Stimulated activated CD4-positive, alpha-beta T cell treated with anti-CD3 and anti-CD28 coated beads, Interleukin-4, amount 100 ng/mL, for 24 hours (primary cell): ENCODE results near the gene AKAP9.
"Not testable (repeated sequence)": the region's sequence is repeated elsewhere in the genome, so short reads cannot be mapped to it uniquely, and the experiment has no call there.

Experiments
- DNase-seq: peaks from one replicate; pipeline ENCODE4 v3.0.0-alpha.2; 2020

Gene AKAP9

GRCh38 chr7:91947948-91948347 lies 7.3 kb downstream of the AKAP9 start:
- no peak for DNase-seq

- DNase-seq: no peak
Measured at GRCh38 chr7:91949221-91950009, 8.8 kb downstream of the AKAP9 start.

- no peak for DNase-seq
Measured at GRCh38 chr7:91953618-91954017, 13.0 kb downstream of the AKAP9 start.

DNA sequence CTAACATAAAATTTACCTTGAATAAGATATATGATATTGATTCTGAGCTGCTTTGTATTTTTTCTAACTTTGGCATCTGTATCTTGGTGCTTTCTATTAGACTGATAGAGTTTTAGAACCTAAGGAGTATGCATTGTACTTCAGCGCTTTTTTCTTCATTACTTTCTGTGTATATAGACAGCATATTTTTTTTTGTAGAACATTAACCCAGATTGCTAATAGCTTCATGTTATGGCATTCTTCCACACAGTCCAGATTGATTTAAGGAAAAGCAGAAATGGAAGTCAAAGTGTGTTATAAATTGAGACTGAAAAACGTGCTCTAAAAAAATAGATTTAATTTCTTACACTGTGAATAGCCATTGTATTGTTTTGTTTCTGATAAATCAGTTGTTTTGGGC lies 15.8 kb downstream of the AKAP9 start:
- not testable (repeated sequence) for DNase-seq

GRCh38 chr7:91957232-91957631 lies 16.6 kb downstream of the AKAP9 start:
- DNase-seq: no peak

GRCh38 chr7:91957823-91958222 lies 17.2 kb downstream of the AKAP9 start:
- DNase-seq: no peak

GRCh38 chr7:91959023-91959422 lies 18.4 kb downstream of the AKAP9 start:
- no peak for DNase-seq

DNA sequence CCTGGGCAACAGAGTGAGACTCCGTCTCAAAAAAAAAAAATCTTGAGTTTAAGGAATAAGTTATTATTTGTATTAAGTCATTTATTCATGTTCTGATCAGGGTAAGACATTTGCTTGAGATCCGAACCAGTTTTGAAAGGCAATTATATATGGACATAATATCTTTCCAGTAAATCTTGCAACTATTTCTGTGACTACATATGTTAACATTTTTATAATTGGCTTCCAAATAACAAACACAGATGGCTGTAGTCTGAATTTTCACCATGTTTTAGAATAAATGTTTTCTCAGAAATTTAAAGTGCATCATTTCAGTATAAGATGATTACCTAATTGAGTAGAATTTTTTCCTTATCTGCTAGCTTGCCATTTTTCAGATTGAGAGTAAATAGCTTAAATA lies 21.2 kb downstream of the AKAP9 start:
- no peak for DNase-seq

DNA sequence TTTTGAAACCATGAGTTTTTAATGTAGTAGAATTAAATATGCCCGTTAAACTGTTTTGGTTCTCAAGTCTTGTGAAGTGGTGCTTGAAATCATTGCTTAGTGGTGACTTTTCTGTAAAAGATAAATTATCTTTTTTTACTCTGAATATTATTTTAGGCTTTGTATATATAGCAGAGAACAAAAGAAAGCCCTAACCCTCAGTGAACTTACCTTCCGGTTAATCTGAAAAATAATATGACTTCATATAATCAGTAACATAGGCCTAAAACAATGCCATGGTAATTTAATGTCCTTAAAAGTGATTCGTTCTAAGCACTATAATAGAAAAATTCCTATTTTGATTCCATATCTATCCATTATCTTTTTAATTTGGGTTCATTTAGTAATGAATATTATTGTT lies 21.8 kb downstream of the AKAP9 start:
- DNase-seq: no peak

DNA sequence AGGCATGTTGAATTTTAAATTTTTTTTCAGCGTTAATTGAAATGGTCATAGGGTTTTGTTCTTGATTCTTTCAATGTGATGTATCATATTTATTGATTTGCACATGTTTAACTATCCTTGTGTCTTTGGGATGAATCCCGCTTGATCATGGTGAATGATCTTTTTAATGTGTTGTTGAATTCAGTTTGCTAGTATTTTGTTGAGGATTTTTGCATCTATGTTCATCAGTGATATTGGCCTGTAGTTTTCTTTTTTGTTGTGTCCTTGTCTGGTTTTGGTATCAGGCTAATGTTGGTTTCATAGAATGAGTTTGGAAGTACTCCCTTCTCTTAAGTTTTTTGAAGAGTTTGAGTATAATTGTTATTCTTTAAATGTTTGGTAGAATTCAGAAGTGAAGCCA lies 26.9 kb downstream of the AKAP9 start:
- not testable (repeated sequence) for DNase-seq

DNA sequence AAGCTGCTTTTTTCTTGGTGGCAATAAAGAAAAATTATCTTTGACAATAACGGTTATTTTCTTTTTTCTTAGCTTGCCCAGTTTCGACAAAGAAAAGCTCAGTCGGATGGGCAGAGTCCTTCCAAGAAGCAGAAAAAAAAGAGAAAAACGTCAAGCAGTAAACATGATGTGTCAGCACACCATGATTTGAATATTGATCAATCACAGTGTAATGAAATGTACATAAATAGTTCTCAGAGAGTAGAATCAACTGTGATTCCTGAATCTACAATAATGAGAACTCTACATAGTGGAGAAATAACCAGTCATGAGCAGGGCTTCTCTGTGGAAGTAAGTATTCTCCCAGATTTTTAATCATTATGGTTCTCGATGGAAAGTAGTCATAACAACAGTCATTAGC lies 33.0 kb downstream of the AKAP9 start:
- DNase-seq: no peak

DNA sequence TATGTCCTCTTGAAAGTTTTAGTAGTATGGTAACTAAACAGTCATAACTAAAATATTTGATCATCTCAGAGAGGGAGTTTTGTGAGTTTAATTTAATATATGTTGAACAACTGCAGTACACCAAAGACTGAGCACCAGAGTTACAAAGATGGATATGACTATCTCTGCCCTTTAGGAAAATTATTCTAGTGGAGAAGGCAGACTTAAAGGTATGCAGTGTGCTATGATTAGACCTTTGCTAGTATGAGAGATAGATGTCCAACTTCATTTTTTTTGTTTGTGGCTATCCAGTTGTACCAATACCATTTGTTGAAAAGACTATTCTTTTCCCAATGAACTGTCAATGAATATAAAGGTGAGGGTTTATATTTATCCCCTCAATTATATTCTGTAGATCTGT lies 33.4 kb downstream of the AKAP9 start:
- DNase-seq: no peak

DNA sequence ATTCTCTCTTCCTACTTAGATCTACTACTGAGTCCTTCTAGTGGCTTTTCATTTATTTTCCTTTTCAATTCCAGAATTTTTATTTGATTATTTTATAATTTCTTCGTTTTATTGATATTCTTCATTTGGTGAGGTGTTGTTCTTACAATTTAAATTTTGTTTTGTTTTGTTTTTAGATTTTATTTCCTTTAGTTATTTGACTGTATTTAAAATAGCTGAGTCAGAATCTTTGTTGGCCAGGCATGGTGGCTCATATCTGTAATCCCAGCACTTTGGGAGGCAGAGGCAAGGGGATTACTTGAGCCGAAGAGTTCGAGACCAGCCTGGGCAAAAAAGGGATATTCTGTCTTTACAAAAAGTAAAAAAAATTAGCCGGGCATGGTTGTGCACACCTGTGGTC lies 36.1 kb downstream of the AKAP9 start:
- DNase-seq: no peak

DNA sequence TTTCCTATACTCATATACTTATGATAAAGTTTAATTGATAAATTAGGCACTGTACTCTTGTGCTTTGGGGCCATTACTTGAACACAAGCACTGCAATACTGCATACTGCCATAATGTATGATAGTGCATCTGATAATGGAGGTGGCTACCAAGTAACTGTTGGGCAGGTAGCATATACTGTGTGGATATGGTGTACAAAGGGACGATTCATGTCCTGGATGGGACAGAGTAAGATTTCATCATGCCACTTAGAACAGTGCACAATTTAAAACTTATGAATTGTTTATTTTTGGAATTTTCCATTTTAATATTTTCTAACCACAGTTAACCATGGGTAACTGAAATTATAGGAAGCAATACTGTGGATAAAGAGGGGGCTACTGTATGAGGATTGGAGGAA lies 38.9 kb downstream of the AKAP9 start:
- no peak for DNase-seq

DNA sequence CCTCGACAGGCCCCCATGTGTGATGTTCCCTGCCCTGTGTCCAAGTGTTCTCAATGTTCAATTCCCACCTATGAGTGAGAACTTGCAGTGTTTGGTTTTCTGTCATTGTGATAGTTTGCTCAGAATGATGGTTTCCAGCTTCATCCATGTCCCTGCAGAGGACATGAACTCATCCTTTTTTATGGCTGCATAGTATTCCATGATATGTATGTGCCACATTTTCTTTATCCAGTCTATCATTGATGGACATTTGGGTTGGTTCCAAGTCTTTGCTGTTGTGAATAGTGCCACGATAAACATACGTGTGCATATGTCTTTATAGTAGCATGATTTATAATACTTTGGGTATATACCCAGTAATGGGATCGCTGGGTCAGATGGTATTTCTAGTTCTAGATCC lies 41.7 kb downstream of the AKAP9 start:
- not testable (repeated sequence) for DNase-seq

DNA sequence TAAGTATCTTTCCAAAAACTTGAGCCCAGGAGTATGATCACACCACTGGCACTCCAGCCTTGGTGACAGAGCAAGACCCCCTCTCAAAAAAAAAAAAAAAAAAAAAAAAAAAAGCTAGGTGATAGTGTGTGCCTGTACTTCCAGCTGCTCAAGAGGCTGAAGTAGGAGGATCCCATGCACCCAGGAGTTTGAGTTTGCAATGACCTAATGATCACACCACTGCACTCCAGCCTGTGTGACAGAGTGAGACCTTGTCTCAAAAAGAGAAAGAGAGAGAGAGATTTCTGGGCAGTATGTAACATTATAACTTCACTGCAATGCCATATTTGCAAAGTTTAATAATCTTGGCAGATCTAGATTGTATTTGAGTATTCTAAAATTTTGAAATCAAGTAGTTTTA lies 47.6 kb downstream of the AKAP9 start:
- DNase-seq: no peak

DNA sequence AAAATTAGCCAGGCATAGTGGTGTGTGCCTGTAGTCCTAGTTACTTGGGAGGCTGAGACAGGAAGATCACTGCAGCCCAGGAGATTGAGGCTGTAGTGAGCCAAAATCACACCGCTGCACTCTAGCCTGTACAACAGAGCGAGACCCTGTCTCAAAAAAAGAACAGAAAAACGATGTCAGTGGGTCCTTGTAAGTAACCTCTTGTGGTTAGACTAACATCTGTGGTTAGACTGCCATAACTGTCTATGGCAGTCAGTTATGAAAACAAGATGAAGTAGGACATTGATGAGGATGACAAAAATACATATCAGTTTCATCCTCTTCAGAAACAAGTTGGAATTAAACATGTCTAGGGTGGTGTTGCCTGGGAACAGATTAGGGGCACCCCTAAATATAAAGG lies 53.3 kb downstream of the AKAP9 start:
- no peak for DNase-seq

- no peak for DNase-seq
Measured at GRCh38 chr7:91995391-91996105, 54.9 kb downstream of the AKAP9 start.

- DNase-seq: no peak
Measured at GRCh38 chr7:91999631-92000565, 59.2 kb downstream of the AKAP9 start.

GRCh38 chr7:92002720-92003119 lies 62.1 kb downstream of the AKAP9 start:
- no peak for DNase-seq

- DNase-seq: no peak
Measured at GRCh38 chr7:92006046-92006445, 65.4 kb downstream of the AKAP9 start.

- no peak for DNase-seq
Measured at GRCh38 chr7:92010215-92010614, 69.6 kb downstream of the AKAP9 start.

DNA sequence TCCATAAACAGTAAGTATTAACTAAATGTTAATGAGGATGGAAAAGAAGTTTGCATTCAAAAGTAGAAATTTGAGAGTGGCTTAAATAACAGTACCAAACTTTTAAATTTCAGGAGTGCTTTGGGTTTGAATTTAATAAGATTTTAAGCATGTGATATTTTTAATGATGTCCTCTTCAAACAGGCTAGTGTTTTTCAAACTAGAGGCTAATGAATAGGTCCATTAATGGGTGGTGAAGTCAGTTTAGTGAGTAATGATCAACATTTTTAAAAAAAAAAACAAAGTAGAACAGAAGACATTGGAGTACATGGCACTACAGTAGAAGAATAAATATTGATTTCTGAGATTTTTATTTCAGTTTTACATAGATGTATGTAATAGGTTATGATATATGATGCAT lies 72.9 kb downstream of the AKAP9 start:
- no peak for DNase-seq

DNA sequence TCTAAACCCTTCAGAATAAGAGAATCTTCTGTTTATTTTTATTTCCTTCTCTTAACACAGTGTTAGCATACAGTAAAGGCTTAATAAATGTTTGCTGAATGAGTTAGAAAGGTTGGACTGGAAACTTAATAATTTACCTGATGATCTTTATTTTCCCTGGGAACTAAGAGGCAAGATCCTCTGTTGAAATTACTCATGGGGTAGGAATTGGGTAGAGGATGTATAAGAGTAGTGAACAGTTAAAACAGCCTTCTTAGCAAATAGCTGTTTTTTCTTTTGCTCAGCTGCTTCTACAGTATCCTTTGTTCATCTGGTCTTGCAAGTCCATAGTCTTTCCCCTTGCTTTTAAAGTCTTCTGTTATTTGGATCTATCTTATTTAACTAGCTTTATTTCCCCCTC lies 80.0 kb downstream of the AKAP9 start:
- DNase-seq: no peak
